Measurements from ENCODE around the gene LYRM2. TPM values are rescaled to one million over a fixed set of nuclear protein-coding genes. Genes with fewer than 3 reads are reported as not detected.

LYRM2 gene
- total RNA-seq, 6 experiments from 2014 or later = 10.8 to 16.3 (median 12.8) TPM

DNA sequence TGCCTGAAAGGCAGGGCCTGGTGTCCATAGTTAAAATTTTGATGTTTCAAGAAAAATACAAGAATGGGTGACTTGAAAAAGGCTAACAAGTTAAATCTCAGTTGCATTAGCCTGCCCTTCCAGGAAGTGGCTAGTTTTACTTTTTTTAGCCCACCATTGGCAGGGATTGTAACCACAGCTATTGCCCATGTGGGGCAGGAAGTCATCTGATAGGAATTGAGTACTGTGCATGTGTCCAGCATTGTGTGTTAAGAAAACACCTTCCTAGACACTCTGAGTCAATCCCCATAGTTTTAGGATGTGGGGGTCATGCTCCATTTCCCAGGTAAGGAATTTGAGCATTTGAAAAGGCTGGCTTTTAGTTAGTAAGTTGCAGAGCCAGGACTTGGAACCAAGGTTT lies 26.9 kb downstream of the LYRM2 start:
- DNase-seq (no peak), ATAC-seq (no peak)
- H3K9me3 ChIP-seq = no peaks in the 10 kb centered on the region
- H3K4me3 ChIP-seq = no peak overlapping the region
- intact Hi-C loops (cut with DNase I) = loop anchor here (5.0 kb wide), 1 partner anchor 179 kb away; the partner anchor contains the start of gene ANKRD6 (in 2 of the 2)
- no peaks in the 10 kb centered on the region for H3K4me1 ChIP-seq
- TF ChIP-seq POLR2A (IDR thresholded peaks at IDR 0.05) = no peak
- H3K27me3 ChIP-seq = no peaks in the 10 kb centered on the region
- no peak overlapping the region for H3K27ac ChIP-seq
- H3K36me3 ChIP-seq = no peaks in the 10 kb centered on the region

DNA sequence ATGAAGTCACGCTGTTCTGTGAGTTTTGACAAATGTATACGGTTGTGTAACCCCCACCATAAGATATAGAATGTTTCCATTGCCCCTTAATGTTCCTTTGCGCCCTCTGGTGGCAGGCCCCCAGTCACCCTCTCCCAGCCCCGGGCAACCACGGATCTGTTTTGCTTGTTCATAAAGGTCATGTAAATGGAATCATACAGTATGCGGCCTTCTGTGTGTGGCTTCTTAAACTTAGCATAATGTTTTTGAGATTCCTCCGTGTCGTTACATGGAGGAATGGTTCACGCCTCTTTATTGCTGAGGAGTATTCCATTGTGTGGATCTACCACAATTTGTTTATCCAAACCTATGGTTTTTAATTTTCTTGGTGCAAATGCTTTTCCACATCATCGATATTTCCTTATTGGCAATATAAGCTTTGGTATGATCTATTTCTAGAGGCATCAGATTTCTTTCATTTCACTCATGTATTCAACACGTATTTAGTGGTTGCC lies 28.4 kb downstream of the LYRM2 start:
- Histone ChIP-seq H3K27ac (no peak overlapping the region), H3K4me1 (no peaks in the 10 kb centered on the region), H3K9me3 (no peaks in the 10 kb centered on the region), H3K4me3 (no peak overlapping the region), H3K27me3 (no peaks in the 10 kb centered on the region), H3K36me3 (no peaks in the 10 kb centered on the region)
- TF ChIP-seq, protein P1, sequence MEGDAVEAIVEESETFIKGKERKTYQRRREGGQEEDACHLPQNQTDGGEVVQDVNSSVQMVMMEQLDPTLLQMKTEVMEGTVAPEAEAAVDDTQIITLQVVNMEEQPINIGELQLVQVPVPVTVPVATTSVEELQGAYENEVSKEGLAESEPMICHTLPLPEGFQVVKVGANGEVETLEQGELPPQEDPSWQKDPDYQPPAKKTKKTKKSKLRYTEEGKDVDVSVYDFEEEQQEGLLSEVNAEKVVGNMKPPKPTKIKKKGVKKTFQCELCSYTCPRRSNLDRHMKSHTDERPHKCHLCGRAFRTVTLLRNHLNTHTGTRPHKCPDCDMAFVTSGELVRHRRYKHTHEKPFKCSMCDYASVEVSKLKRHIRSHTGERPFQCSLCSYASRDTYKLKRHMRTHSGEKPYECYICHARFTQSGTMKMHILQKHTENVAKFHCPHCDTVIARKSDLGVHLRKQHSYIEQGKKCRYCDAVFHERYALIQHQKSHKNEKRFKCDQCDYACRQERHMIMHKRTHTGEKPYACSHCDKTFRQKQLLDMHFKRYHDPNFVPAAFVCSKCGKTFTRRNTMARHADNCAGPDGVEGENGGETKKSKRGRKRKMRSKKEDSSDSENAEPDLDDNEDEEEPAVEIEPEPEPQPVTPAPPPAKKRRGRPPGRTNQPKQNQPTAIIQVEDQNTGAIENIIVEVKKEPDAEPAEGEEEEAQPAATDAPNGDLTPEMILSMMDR (IDR thresholded peaks at IDR 0.05) = peak; percentile 77 to 94 (median 92)
- TF ChIP-seq POLR2A (IDR thresholded peaks at IDR 0.05) = no peak
- peak; percentile 87 to 93 (median 90) for ATAC-seq
- intact Hi-C loops (cut with DNase I) = loop anchor here (5.0 kb wide), 1 partner anchor 178 kb away; the partner anchor contains the start of gene ANKRD6 (in 2 of the 2)
- peak; percentile 73 to 79 (median 75) for DNase-seq
- 37% methylated on average over 11 of the region's 11 CpGs for WGBS (ENCODE audit: insufficient coverage, low coverage, low lambda C conversion rate, missing lambda C conversion rate)

DNA sequence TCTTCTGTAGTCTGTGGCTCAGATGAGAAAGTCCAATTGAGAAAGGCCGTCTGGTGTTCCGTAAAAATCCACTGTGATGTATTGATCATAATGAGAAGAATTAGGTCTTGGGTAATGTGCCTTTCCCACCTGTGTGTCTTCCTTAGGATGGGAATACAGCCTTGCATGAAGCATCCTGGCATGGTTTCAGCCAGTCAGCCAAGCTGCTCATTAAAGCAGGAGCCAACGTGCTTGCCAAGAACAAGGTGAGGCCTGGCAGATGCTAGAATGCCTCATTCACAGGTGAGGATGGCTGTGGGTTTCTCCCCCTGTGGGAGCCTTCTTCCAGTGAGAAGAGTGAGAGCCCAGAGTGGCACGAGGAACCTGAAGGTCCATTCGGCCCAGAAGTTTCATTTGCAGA lies 32.7 kb downstream of the LYRM2 start:
- no peak for DNase-seq
- intact Hi-C loops (cut with DNase I) = no loop called here
- H3K4me3 ChIP-seq = no peak overlapping the region
- TF ChIP-seq, protein P1 (IDR thresholded peaks at IDR 0.05) = no peak
- TF ChIP-seq POLR2A (IDR thresholded peaks at IDR 0.05) = no peak
- no peaks in the 10 kb centered on the region for H3K36me3 ChIP-seq
- no peaks in the 10 kb centered on the region for H3K9me3 ChIP-seq
- H3K27me3 ChIP-seq = no peaks in the 10 kb centered on the region
- ATAC-seq = no peak
- 100% methylated on average over 2 of the region's 5 CpGs for WGBS (ENCODE audit: insufficient coverage, low coverage, low lambda C conversion rate, missing lambda C conversion rate)
- H3K27ac ChIP-seq = no peak overlapping the region
- H3K4me1 ChIP-seq = no peaks in the 10 kb centered on the region

DNA sequence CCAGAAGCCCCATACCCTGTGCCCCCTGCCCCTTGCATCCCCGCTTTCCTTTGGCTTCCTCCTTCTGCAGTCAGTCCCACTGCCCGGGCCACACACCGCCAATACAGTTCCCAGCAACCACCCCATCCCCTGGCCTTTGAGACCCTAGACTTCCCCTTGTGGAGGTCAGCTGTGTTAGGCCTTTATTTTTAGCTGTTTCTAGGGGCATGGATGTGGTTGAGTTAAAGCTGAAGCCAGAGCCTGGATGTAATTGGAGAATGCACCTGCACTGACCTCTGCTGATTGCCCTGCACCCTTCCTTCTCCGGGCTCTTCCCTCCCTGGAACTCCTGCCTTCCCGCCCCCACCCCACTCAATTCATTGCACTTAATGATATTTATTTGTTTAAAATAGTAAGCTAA lies 33.9 kb downstream of the LYRM2 start:
- H3K27ac ChIP-seq = no peak overlapping the region
- no peaks in the 10 kb centered on the region for H3K27me3 ChIP-seq
- intact Hi-C loops (cut with DNase I) = no loop called here
- WGBS (ENCODE audit: insufficient coverage, low coverage, low lambda C conversion rate, missing lambda C conversion rate) = 89% methylated on average over 5 of the region's 5 CpGs
- H3K9me3 ChIP-seq = no peaks in the 10 kb centered on the region
- no peaks in the 10 kb centered on the region for H3K36me3 ChIP-seq
- no peak for TF ChIP-seq POLR2A (IDR thresholded peaks at IDR 0.05)
- no peak overlapping the region for H3K4me3 ChIP-seq
- H3K4me1 ChIP-seq = no peaks in the 10 kb centered on the region
- DNase-seq = no peak
- no peak for ATAC-seq

DNA sequence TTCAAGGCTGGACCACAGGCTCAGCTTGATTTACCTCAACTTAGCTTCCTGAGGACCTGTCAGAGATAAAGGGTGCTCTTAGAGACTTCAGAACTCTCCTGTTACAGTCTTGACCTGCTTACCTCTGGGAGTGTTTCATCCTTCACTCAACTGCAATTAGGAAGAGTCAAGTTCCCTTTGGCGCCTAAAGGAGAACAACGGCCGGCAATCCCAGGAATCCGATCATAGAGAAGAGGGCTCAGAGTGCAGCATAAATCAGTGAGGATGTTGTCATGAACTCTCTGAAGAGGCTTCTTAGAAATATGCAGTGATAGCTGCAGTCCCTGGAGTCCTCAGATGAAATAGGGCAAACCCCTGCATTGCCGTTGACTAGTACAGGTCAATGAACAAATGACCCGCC lies 36.4 kb downstream of the LYRM2 start:
- H3K9me3 ChIP-seq = no peaks in the 10 kb centered on the region
- 100% methylated on average over 5 of the region's 6 CpGs for WGBS (ENCODE audit: insufficient coverage, low coverage, low lambda C conversion rate, missing lambda C conversion rate)

More for the DNA sequence above, 36.4 kb downstream of the LYRM2 start:
- TF ChIP-seq, protein P1 (IDR thresholded peaks at IDR 0.05) = no peak
- no peak for TF ChIP-seq POLR2A (IDR thresholded peaks at IDR 0.05)
- Histone ChIP-seq H3K4me3 (no peak overlapping the region), H3K4me1 (no peaks in the 10 kb centered on the region), H3K36me3 (no peaks in the 10 kb centered on the region), H3K27me3 (no peaks in the 10 kb centered on the region), H3K27ac (no peak overlapping the region)
- ATAC-seq (no peak), DNase-seq (no peak)
- intact Hi-C loops (cut with DNase I) = no loop called here

Measured in right lobe of liver (tissue), 6 donors.